ENCODE measurements around the gene DOCK4.

- TF ChIP-seq CTCF (IDR thresholded peaks at IDR 0.05; ENCODE audit: insufficient read depth, low read length): no peak
- TF ChIP-seq POLR2AphosphoS5 (IDR thresholded peaks at IDR 0.05; ENCODE audit: low read depth): no peak
Observed at GRCh38 chr7:112160130-112160770, 45.9 kb downstream of the DOCK4 start.
